Activated CD8-positive, alpha-beta memory T cell treated with anti-CD3 and anti-CD28 coated beads for 4 hours (primary cell): ENCODE results near the gene VGLL4.
"Not testable (repeated sequence)": the region's sequence is repeated elsewhere in the genome, so short reads cannot be mapped to it uniquely, and the experiment has no call there.

ENCODE experiments used
- DNase-seq, 2 donors: peaks; one replicate each; pipeline ENCODE4 v3.0.0-alpha.2; 2020; ENCODE audit warnings: low read depth in 2 of 2

Gene VGLL4

DNA sequence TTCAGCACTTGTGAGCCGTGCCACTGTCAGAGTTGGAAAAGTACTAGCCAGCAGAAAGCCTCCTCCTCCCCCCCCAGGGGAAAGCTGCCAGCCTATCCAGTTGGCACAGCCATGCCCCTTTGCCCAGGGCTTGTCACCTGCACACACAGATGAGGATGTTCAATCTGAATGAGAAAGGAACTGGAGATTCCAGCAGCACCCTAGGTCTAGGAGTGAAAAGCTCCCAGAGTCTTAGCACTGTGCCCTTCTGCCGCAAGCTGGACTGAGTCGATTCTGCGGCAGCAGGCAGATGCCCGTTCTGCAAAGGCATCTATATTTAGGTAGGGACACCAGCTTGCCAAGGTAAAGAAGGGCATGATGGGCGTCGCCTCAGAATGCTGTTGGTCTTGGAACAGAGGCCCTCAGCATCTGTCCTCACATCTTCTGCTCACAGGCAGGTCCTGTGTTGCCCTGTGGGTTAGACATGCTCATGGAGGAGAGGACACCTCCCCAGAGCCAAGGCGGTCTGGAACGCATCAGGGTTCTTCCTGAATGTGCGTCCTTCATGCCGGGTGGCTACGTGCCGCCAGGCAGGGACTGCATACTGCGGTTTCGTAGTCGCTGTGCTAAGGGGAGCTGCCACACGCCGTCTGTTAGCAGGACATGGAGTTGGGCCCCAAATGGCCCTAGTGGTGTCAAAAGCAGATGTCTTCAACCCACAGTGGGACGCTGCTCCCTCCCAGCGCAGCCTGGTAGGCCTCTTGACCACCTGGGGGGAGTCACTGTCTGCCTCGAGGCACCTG is 109.5 kb downstream of the VGLL4 start:
- DNase-seq = no peak

GRCh38 chr3:11532931-11533391 is 110.8 kb downstream of the VGLL4 start:
- DNase-seq = no peak

DNA sequence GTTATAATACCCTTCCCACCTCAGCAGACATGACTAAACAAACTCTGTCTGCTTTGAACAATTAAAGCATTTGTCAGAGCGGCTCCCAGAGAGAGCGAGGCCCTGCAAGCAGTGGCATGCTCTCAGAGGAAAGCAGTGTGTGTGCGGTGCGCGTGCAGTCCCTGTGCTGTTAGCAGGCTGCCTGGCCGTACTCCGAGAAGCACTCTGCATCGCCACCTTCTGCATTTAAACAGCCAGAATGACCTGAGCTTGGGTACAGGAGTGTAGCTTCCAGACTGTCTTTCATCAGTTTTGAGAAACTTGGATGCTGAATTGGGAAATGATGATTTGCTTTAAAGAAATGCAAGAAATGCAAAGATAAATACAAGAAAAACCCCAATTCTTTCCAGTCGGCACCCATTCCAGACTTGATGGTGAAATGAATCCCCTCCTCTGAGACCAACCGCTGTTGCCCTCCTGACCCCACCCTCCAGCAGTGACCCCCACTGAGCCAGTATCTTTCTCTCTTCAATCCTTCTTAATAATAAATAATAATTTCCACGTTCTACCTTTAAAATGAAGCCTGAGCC is 113.5 kb downstream of the VGLL4 start:
- DNase-seq = no peak

DNA sequence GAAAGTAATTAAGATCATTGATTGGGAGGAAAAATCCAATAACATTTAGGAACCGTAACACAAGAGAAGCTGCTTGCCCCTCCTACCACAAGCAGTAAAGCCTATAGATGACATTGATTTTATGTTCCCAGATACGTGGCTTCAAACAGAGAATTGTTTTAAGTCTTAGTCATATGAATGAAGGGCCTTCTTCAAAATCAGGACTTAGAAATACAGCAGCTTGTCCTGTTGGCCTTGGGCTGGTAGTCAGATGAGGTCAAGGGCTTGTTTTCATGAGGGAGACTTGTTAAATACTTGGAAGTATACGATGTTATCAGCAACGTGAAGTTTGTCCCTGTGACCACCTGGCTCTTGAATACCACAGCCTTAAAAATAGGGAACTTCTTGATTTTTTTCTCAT is 114.4 kb downstream of the VGLL4 start:
- no peak for DNase-seq

DNA sequence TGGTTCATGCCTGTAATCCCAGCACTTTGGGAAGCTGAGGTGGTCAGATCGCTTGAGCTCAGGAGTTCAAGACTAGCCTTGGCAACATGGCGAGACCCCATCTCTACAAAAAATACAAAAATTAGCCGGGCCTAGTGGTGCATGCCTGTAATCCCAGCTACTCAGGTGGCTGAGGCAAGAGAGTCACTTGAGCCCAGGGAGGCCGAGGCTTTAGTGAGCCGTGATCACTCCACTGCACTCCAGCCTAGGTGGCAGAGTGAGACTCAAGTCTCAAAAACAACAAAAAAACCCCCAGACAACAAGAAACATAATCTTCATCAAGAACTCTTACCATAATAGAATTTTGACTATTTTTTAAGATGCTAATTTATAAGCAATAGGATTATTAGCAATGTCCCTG is 117.6 kb downstream of the VGLL4 start:
- not testable (repeated sequence) for DNase-seq

DNA sequence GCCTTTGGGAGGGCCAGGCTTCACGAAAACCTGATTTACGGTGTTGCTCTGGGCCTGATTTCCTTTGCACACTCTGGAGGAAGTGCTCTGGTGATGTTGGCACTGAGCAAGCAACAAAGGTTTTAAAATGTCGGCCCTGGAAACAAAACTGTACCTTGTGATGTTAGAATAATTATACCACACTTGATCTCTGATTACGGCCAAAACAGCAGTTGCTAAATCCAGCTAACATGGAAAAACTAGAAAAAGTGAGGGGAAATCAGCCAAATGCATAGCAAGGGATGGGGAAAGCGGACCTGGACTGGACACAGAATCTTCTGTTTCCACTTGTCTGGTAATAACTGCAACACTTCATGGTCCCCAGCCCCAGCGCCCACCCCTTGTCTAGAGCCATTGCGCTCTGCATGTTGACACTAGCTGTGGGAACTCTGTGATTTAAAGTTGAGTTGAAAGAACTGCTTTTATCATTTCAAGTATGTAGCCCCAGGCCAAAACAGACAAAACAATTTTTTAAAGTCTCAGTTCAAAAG is 120.1 kb downstream of the VGLL4 start:
- DNase-seq = no peak

DNA sequence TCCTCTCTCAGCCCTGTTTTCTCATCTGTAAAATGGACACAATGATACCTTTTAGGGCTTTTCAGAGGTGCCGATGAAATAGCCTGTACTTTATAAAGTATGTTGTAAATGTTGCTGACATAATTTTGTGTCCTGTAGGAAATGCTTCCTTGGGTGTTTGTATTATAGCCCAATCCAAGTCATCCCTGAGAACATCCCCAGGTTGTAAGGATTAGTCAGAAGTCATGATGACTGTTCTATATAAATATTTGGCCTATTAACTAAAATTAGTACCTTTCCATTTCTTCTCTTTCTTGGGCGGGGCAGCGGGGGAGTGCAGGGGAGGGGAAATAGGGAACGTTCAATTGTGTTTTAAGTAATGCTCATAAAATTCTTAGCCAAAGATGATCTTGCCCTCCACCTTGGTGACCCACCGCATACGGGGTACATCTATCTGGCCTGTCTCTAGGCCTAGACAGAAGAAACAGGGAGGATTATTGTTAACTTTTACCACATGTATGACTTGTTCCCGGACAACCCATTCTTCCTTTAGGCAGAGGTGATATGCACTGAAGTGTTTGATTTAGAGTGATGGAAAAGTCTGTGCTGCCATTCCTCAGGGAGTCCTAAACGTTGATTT is 120.7 kb downstream of the VGLL4 start:
- no peak for DNase-seq

- DNase-seq = no peak
These were observed 121.4 kb downstream of the VGLL4 start for GRCh38 chr3:11522398-11522715.

- DNase-seq = no peak
These were observed 122.5 kb downstream of the VGLL4 start for GRCh38 chr3:11521167-11521566.

- DNase-seq = no peak
These were observed 126.1 kb downstream of the VGLL4 start for GRCh38 chr3:11517601-11518000.

GRCh38 chr3:11514191-11514821 is 129.4 kb downstream of the VGLL4 start:
- no peak for DNase-seq

- no peak for DNase-seq
These were observed 129.9 kb downstream of the VGLL4 start for GRCh38 chr3:11513817-11514135.

DNA sequence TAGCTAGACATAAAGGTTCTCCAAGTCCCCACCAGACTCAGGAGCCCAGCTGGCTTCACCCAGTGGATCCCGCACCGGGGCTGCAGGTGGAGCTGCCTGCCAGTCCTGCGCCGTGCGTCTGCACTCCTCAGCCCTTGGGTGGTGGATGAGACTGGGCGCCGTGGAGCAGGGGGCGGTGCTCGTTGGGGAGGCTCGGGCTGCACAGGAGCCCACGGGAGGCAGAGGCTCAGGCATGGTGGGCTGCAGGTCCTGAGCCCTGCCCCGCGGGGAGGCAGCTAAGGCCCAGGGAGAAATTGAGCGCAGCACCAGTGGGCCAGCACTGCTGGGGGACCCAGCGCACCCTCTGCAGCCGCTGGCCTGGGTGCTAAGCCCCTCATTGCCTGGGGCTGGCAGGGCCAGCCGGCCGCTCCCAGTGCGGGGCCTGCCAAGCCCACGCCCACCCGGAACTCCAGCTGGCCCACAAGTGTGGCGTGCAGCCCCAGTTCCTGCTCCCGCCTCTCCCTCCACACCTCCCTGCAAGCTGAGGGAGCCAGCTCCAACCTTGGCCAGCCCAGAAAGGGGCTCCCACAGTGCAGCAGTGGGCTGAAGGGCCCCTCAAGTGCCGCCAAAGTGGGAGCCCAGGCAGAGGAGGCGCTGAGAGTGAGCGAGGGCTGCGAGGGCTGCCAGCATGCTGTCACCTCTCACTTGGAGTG is 130.4 kb downstream of the VGLL4 start:
- not testable (repeated sequence) for DNase-seq

GRCh38 chr3:11511606-11512005 is 132.1 kb downstream of the VGLL4 start:
- not testable (repeated sequence) for DNase-seq

GRCh38 chr3:11510356-11510755 is 133.4 kb downstream of the VGLL4 start:
- no peak for DNase-seq

DNA sequence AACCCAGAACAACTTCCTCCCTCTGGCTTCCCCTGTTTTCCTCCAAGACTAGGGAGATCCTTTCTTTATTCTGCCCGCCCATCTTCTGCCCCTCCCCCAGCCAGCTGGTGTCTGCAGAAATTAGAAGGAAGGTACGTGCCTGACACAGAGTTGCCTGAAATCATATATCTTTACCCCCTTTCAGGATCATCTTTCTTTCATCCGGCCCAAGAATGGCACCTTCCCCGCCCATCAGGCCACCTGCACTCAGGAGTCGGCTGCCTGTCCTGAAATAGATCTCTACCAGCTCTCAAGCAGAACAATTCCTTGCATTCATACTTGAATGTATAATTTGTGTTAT is 133.7 kb downstream of the VGLL4 start:
- DNase-seq = no peak

- no peak for DNase-seq
These were observed 134.3 kb downstream of the VGLL4 start for GRCh38 chr3:11509173-11510000.

DNA sequence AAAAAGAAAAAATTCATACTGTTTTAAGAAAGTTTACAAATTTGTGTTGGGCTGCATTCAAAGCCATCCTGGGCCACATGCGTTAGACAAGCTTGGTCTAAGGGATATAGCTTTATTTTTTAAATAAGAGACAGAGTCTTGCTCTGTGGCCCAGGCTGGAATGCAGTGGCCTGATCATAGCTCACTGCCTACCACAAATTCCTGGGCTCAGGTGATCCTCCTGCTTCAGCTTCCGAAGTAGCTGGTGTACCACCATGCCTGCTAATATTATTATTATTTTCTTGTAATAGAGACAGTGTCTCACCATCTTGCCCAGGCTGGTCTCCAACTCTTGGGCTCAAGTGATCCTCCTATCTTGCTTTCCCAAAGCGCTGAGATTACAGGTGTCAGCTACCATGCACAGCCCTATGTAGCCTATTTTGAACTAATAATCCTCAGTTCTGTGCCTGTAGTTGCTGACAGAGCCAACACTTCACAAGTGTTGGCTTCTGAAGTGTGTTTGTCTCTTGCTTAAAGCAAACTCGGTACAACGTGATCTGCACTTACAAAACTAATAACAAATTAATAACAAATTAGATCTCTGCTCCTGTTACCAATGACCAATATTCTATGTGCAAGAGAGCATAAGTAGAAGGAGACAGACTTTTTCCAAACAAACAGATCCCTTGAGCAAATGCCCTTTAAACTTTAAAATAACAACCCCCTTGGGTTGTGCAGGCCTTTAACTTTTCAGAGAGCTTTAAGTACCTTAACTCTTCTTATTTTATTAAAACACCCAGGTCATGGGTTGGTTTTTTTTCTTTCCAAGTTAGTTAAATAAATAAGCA is 135.2 kb downstream of the VGLL4 start:
- no peak for DNase-seq

- DNase-seq = no peak
These were observed 136.0 kb downstream of the VGLL4 start for GRCh38 chr3:11507719-11508118.
